KOPT-K1 (cell line): Measurements from ENCODE around the gene PNPLA2.

Experiments
- H3K27ac ChIP-seq: fragments of 200-600 bp; sonication (generic); 2 replicates; pipeline ENCODE4 v1.5.1; 2016; ENCODE audit warnings: antibody characterized with exemption, mild to moderate bottlenecking, low read depth, low read length; ENCODE audit not compliant: poor library complexity, severe bottlenecking
- H3K36me3 ChIP-seq: fragments of 200-600 bp; sonication (generic); 2 replicates; pipeline ENCODE4 v1.5.1; 2017; ENCODE audit warnings: antibody characterized with exemption, mild to moderate bottlenecking, low read length, moderate library complexity; ENCODE audit not compliant: insufficient read depth
- H3K9me3 ChIP-seq: fragments of 200-600 bp; sonication (generic); 2 replicates; pipeline ENCODE4 v1.5.1; 2017; ENCODE audit warnings: antibody characterized with exemption, low read length, mild to moderate bottlenecking; ENCODE audit not compliant: insufficient read depth, poor library complexity, severe bottlenecking

PNPLA2 gene

GRCh38 chr11:836274-836673 is 17.6 kb downstream of the PNPLA2 start:
- no peak overlapping the region for H3K27ac ChIP-seq
- peaks cover 47% of the 10 kb centered on the region for H3K36me3 ChIP-seq

DNA sequence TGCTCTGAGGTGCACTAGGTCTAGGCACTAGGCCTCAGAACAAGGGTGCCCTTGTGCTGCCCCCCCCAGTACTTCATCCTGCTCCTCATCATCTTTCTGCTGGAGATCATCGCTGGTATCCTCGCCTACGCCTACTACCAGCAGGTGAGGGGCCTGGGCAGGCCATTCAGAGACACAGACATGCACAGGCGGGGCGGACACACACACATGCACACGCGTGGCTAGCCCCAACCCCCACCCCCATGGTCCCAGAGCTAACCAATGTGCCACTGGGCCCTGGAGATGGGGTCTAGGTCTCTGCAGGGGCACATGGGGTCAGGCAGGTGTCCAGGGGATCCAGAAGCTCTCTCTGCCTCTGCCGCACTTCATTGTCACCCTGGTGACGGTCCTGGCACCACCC is 18.0 kb downstream of the PNPLA2 start:
- H3K27ac ChIP-seq = no peak overlapping the region
- H3K36me3 ChIP-seq = peaks cover 47% of the 10 kb centered on the region
- H3K9me3 ChIP-seq = no peaks in the 10 kb centered on the region

More at GRCh38 chr11:836274-836673, 17.6 kb downstream of the PNPLA2 start:
- no peaks in the 10 kb centered on the region for H3K9me3 ChIP-seq

GRCh38 chr11:837189-837989 is 18.7 kb downstream of the PNPLA2 start:
- Histone ChIP-seq H3K36me3 (peaks cover 47% of the 10 kb centered on the region), H3K27ac (no peak overlapping the region), H3K9me3 (no peaks in the 10 kb centered on the region)

DNA sequence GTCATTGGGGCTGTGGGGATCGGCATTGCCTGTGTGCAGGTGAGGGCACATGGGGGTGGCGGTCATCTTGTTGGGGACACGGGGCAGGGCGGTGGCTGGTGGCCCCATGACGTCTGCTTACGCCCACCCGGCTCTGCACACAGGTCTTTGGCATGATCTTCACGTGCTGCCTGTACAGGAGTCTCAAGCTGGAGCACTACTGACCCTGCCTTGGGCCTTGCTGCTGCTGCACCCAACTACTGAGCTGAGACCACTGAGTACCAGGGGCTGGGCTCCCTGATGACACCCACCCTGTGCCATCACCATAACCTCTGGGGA is 19.2 kb downstream of the PNPLA2 start:
- Histone ChIP-seq H3K36me3 (peaks cover 47% of the 10 kb centered on the region), H3K27ac (no peak overlapping the region)

GRCh38 chr11:838441-839279 is 19.9 kb downstream of the PNPLA2 start:
- peaks cover 47% of the 10 kb centered on the region for H3K36me3 ChIP-seq
- H3K9me3 ChIP-seq = no peaks in the 10 kb centered on the region
- no peak overlapping the region for H3K27ac ChIP-seq

More for the DNA sequence above, 19.2 kb downstream of the PNPLA2 start:
- no peaks in the 10 kb centered on the region for H3K9me3 ChIP-seq

DNA sequence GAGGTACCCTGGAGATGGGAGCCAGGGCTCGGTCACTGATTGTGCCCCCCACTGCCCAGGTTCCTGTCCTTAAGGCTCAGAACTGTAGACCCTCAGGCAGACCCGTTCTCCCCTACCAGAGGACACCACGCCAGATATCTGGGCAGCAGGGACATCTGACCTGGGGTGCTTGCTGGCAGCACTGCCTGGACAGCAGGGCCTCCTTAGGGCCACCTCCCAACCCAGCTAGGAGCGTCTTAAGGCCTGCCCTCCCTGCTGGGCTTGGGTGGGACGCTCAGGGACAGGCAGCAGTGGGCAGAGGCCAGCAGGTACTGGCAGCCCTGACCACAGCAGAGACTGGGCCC is 20.5 kb downstream of the PNPLA2 start:
- Histone ChIP-seq H3K27ac (no peak overlapping the region), H3K9me3 (no peaks in the 10 kb centered on the region), H3K36me3 (peaks cover 47% of the 10 kb centered on the region)

DNA sequence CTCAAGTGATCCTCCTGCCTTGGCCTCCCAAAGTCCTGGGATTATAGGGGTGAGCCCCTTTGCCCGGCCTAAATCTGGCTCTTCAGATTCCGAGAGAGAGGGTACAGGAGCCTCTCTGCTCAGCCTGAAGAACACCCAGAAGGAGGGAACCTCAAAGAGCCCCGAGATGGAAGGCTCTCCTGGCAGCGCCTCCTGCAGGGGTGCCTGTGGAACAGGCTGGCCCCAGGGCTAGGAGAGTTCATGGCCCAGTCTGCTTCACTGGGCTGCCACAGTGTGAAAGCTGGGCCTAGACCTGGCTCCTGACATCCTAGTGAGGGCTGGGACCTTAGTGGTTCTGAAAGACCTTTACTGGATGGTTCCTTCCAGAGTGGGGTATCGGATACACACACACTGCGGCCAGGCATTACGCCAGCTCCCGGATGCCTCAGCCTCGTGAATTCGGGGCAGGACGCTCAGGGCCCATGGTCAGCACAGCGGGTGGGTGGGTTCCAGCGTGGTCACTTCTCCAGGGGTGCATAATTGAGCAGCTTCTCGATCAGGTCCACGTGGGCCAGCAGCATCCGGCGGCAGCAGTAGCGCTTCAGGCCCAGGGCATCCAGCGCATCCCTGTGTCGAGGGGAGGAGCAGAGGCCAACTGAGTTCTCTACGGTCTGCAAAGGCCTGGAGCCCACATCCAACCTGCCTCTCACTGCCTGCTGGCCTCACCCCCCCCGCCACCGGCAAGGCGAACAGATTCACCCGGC is 21.3 kb downstream of the PNPLA2 start:
- Histone ChIP-seq H3K9me3 (no peaks in the 10 kb centered on the region), H3K36me3 (peaks cover 47% of the 10 kb centered on the region), H3K27ac (no peak overlapping the region)

- peak overlapping the region; percentile 93 for H3K27ac ChIP-seq
- no peaks in the 10 kb centered on the region for H3K9me3 ChIP-seq
- peaks cover 41% of the 10 kb centered on the region for H3K36me3 ChIP-seq
These were observed 23.3 kb downstream of the PNPLA2 start for GRCh38 chr11:841981-842369.

GRCh38 chr11:842370-843002 is 23.8 kb downstream of the PNPLA2 start, which contains the start of the genes POLR2L and TSPAN4:
Gene POLR2L (minus strand): TSS chr11:842529. CDS start chr11:842508, 21 bp downstream.
Gene TSPAN4 (plus strand): TSS chr11:842852. CDS start chr11:850305, 7,453 bp downstream.
- Histone ChIP-seq H3K9me3 (no peaks in the 10 kb centered on the region), H3K27ac (peak within 1 kb of the TSS; percentile 93), H3K36me3 (peaks cover 36% of the 10 kb centered on the region)

DNA sequence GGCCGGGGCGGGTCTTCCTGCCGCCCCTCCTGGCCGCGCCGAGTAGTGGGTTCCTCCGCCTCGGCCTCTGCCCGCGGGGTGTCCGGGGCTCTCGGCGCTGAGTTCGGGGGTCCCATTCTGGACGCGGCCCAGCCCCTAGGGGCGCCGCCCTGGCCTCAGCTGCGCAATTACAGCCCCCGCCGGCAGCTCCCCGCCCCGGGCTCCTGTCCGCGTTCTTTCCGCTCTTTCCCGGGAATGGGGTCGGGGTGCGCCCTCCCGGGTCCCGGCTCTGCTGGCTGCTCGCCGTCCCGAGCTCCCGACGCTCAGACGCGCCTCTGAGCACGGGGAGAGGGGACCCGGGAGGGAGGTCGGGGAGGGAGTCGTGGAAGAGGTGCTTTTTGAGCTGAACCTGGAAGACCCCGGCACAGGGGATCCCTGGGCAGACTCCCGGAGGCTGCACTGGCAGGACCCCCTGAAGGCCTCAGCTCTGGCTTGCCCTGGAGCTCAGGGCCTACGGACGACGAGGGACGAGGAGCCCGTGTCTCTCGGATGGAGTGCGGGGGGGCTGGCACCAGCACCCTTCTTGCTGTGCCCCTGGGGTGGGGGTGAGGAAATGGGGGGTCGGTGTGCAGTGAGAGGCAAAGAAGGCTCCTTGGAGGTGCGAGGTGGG is 24.5 kb downstream of the PNPLA2 start:
- Histone ChIP-seq H3K9me3 (no peaks in the 10 kb centered on the region), H3K27ac (peak overlapping the region; percentile 93), H3K36me3 (peaks cover 29% of the 10 kb centered on the region)

GRCh38 chr11:843818-844692 is 25.3 kb downstream of the PNPLA2 start:
- Histone ChIP-seq H3K36me3 (peaks cover 20% of the 10 kb centered on the region), H3K9me3 (no peaks in the 10 kb centered on the region), H3K27ac (peak overlapping the region; percentile 93)

DNA sequence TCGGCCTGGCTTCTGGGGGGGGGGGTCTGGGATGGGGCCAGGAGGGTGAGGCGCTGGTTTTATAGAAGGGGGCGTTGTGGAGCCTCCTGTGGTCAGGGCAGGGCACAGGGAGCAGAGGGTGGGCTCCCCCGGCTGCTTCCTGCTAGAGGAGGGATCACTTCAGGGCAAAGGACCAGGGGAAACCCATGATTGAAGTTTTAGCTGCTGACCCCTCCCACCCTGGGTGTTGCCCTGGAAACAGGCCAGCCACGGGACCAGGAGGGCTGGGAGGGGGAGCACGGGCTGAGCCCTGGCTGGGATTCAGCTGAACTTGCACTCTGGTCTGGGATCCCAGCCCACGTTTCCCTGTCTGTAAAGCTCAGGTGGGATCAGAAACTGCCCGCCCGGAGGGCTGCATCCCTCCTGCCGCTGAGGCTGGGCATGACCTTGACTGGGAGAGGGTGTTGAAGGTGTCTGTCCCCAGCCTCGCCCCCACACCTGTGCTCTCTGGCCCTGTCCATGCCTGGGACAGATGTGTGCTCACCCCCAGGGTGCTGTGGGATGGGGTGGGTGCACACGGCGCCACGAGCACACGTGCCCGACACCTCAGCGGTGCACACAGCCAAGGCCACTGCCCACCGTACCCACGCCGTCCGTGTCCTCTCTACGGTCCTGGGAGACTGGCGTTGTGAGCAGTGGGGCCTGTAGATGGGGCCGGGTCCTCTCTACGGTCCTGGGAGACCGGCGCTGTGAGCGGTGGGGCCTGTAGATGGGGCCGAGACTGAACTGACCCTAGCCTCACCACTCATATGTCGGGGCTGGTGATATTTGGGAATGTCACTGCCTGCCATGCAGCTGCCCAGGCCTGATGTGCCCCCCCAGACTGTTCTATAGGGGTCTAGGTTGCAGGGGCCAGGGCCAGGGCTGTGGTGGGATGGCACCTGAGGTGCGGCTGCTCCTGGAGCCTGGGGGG is 26.3 kb downstream of the PNPLA2 start:
- Histone ChIP-seq H3K27ac (peak overlapping the region; percentile 93), H3K36me3 (peaks cover 11% of the 10 kb centered on the region), H3K9me3 (no peaks in the 10 kb centered on the region)
